ENCODE data around the gene CLK2.
"Not testable (repeated sequence)": the region's sequence is repeated elsewhere in the genome, so short reads cannot be mapped to it uniquely, and the experiment has no call there.

Gene CLK2

GRCh38 chr1:155296661-155297060, 23.4 kb upstream of the CLK2 start:
- DNase-seq (ENCODE audit: low spot score): no peak

DNA sequence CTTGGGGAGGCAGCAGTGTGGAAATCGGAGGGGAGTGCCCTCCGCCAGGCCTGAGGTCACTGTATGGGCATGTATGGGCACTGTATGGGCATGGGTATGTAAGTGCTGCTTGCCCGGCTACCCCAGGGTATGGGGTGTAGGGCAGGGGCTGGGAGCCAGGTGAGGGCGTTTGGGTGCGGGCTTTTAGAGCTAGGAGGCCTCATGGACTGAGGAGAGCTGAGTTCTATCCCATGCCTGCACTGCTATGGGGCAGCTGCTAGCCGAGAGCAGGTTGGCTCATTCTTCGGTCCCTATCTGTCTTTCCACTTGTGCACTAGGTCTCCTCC, 22.6 kb upstream of the CLK2 start:
- no peak for DNase-seq (ENCODE audit: low spot score)

- no peak for DNase-seq (ENCODE audit: low spot score)
Observed at GRCh38 chr1:155295183-155295941, 22.1 kb upstream of the CLK2 start.

DNA sequence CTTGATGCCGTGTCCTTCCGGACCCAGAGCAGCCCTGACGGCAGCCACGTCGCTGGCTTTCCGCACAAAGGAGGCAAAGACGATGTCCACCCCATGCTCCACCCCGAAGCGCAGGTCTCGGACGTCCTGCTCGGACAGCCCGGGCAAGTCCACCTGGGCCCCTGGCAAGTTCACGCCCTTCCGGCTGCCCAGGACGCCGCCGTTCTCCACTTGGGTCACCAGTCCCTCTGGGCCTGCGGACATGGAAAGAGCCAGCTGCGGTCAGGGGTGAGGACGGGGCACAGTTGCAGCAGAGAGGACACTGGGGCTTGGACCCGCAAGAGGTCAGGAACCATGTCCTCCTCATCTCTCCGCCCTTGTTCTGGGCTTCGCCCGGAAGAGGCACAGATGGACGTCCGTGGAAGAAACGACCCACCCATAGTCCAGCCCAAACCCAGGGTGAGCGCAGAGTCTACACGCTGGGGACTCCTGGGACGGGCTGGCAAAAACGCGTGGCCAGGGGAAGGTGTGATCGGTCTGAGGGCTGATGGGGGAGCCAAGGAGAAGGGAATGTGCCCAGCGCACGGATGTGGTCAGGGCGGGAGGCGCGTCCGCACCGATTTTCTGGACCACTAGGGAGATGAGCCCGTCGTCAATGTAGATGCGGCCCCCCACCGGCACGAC, 21.3 kb upstream of the CLK2 start:
- DNase-seq (ENCODE audit: low spot score): no peak

DNA sequence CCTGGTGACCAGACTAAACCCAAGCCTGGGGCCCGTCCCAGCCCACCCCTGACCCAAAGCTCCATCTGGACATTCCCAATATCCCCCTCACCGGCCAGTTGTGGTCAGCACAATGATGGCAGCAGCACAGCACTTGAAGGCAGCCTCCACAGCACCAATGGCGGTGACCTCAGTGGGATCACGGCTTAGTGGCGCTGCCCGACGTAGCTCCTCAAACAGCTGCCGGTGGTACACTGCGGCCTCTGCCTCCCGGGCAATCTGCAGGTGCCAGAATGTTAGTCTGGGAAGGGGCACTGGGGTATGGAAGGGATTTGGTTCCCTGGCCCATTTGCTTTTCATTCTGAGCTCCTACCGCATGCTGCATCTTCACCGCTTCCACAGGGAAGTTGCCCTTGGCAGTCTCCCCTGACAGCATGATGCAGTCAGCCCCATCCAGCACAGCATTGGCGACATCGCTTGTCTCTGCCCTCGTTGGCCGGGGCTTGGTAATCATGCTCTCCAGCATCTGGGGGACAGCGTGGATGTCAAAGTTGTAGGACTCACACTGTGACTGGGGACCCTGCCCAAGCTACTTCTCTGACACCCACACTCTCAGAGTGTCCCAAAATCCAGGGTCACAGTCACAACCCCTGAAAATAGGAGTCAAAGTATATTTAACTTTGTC, 19.9 kb upstream of the CLK2 start:
- DNase-seq (ENCODE audit: low spot score): no peak

- not testable (repeated sequence) for DNase-seq (ENCODE audit: low spot score)
Observed at GRCh38 chr1:155291006-155291405, 17.7 kb upstream of the CLK2 start.

GRCh38 chr1:155287987-155288543, 14.8 kb upstream of the CLK2 start:
- DNase-seq (ENCODE audit: low spot score): no peak

DNA sequence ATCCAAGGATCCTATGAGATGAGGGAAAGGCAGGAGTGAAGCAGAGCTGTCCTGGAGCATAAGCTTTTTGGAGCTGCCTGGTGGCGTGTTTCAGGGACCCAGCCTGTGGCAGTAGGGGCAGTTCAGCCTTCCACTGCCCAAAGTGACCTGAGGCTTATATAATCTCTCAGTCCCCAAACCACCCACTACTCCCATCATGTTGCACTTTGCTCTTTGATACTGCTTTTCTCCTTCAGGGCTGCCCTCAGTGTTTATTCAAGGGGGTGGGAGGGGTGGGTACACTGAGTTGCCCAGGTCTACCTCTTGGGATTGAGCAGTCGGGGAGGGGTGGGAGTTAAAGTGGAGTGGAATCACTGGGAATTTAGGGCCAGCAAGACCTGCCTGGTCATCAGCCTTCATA, 13.2 kb upstream of the CLK2 start:
- no peak for DNase-seq (ENCODE audit: low spot score)

DNA sequence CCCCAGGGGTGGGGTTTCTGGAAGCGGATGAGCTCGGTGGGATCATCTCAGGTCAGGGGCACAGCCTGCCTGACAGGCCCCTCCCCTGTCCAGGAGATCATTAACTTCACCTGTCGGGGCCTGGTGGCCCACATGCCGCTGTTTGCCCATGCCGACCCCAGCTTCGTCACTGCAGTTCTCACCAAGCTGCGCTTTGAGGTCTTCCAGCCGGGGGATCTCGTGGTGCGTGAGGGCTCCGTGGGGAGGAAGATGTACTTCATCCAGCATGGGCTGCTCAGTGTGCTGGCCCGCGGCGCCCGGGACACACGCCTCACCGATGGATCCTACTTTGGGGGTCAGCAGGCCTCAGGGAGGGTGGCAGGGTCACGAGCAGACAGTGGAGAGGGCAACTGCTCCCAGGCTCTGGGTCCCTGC, 12.3 kb upstream of the CLK2 start:
- no peak for DNase-seq (ENCODE audit: low spot score)

DNA sequence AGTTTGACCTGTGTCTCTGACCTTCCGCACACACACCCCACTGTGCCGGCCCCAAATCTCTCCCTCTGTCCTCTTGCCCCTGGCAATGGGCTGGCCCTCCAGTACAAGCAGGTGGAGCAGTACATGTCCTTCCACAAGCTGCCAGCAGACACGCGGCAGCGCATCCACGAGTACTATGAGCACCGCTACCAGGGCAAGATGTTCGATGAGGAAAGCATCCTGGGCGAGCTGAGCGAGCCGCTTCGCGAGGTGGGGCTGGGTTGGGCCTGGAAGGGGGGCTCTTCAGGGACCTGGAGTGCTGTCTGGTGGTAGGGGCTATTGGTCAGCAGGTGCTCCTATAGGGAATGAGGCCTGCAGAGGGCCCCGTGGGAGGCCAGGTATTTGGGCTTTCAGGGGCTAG, 11.8 kb upstream of the CLK2 start:
- no peak for DNase-seq (ENCODE audit: low spot score)

DNA sequence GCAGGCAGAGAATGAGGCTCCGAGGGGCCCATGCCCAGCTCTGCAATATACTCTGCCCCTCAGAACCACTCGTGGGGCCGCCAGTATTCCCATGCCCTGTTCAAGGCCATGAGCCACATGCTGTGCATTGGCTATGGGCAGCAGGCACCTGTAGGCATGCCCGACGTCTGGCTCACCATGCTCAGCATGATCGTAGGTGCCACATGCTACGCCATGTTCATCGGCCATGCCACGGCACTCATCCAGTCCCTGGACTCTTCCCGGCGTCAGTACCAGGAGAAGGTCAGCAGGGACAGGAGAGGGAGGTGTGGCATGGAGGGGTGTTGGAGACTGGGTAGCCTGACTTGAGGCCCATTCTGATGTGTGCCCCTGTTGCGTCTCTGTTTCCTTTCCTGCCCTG, 11.2 kb upstream of the CLK2 start:
- DNase-seq (ENCODE audit: low spot score): no peak

GRCh38 chr1:155282488-155283091, 9.3 kb upstream of the CLK2 start:
- DNase-seq (ENCODE audit: low spot score): no peak

GRCh38 chr1:155279268-155279667, 6.0 kb upstream of the CLK2 start:
- DNase-seq (ENCODE audit: low spot score): no peak

DNA sequence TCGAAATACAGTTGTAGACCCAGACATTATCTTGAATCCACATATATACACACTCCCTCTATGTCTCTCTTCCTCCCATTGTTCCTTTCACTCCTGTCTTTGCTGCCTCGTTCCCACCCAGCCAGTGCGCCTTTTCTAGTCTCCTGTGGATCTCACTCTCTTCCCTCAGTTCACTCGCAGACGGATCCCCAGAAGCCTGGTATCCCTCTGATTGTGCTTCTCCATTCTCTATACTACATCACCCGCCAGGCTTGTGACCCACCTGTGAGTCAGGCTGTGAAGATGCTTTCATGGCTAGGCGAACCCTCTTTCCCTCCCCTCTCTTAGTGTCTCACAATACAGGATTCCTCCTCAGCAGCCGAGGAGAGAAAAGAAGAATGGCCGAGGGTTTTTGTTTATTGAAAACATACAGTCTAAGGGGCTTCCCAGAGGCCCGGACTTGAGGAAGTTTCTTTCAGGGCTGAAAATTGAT, 5.4 kb upstream of the CLK2 start:
- no peak for DNase-seq (ENCODE audit: low spot score)

GRCh38 chr1:155277902-155278688, 4.8 kb upstream of the CLK2 start:
- DNase-seq (ENCODE audit: low spot score): peak; percentile 30

DNA sequence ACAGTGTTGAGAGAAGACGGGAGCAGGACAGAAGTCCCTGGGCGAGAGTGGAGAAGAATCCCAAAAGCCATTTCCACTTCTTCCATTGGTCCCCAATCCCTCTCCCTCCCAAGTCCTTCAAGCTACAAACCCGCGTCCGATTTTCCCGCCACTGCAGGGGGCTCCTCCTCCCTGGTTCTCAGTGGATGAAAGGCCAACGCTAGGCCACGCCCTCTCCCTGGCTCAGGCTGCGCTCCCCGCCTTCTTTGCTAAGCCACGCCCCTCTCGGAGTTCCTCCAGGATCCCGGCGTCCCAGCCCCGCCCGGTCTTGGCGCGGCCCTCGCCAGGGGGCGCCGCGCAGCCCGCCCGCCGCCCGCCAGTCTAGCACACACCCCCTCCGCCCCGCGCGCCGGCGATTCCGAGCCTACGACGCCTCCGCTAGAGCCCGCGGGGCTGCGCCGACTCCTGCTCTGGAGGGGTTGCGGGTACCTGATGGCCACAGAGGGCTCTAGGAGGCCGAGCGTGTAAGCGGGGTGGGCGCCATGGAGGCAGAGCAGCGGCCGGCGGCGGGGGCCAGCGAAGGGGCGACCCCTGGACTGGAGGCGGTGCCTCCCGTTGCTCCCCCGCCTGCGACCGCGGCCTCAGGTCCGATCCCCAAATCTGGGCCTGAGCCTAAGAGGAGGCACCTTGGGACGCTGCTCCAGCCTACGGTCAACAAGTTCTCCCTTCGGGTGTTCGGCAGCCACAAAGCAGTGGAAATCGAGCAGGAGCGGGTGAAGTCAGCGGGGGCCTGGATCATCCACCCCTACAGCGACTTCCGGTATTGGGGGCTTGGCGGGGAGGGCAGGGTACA, 4.0 kb upstream of the CLK2 start, which contains the start of gene HCN3:
HCN3 (plus strand) TSS at position 394 of the 832 bp plus-strand sequence; CDS start at position 522, 128 bp downstream.
- DNase-seq (ENCODE audit: low spot score): peak; percentile 97

GRCh38 chr1:155272466-155273342, 600 bp downstream of the CLK2 start:
- no peak for DNase-seq (ENCODE audit: low spot score)

GRCh38 chr1:155269381-155269780, 3.9 kb downstream of the CLK2 start:
- DNase-seq (ENCODE audit: low spot score): no peak

GRCh38 chr1:155268630-155269029, 4.7 kb downstream of the CLK2 start:
- DNase-seq (ENCODE audit: low spot score): no peak

- no peak for DNase-seq (ENCODE audit: low spot score)
Observed at GRCh38 chr1:155267373-155267772, 5.9 kb downstream of the CLK2 start.

All from activated CD4-positive, alpha-beta T cell treated with anti-CD3 and anti-CD28 coated beads, Interleukin-2, Interleukin-4, amounts not matched to agents 100 ng/mL and 50 ng/mL, durations not matched to agents 16 hours and 8 hours (primary cell).